HCT116 (cell line): ENCODE data around the gene CELF1. TPM values are rescaled to one million over a fixed set of nuclear protein-coding genes. Genes with fewer than 3 reads are reported as not detected.

Experiments used
- ATAC-seq: fragments of 200-7000 bp; cut with Tn5 transposase; 2 replicates; pipeline ENCODE4 v1.9.1; 2020; ENCODE audit warnings: mild to moderate bottlenecking, moderate library complexity
- BruUV-seq: library from RNA; stranded (reverse); fragments of 400-500 nt; replicated peaks from 2 replicates; lab custom pipeline; 2021; lab: Mats Ljungman, UMichigan
- CTCF ChIA-PET: fragments of 300-600 bp; sonication (Branson Sonifier 250); formaldehyde crosslinking; loops from one replicate; lab custom pipeline; 2021; ENCODE audit warnings: antibody characterized with exemption; lab: Charles Lee
- POLR2A ChIA-PET: fragments of 300-600, 350-600 bp; sonication (Branson Sonifier 250); formaldehyde crosslinking; loops from one replicate; lab custom pipeline; 2021; ENCODE audit warnings: antibody characterized with exemption; lab: Charles Lee
- RAD21 ChIA-PET, 2 experiments: fragments of 300-600 bp; sonication (Branson Sonifier 250); formaldehyde crosslinking; loops; one replicate each; lab custom pipeline; 2023; ENCODE audit warnings: low total read pairs in 2 of 2; ENCODE audit not compliant: uncharacterized antibody in 2 of 2, unreplicated experiment in 2 of 2, low non-redundant PET in 1 of 2; lab: Charles Lee
- DNase-seq: peaks from one replicate; pipeline ENCODE4 v3.0.0-alpha.2; 2010; ENCODE audit warnings: low read depth, low spot score
- H2AFZ ChIP-seq: fragments of 200-600 bp; shearing (Covaris generic), sonication (generic); 2 replicates; pipeline ENCODE4 v1.6.1; 2017; ENCODE audit warnings: low read depth, mixed run types, mixed read lengths, antibody characterized with exemption, low read length; ENCODE audit not compliant: poor library complexity, severe bottlenecking
- H3K27ac ChIP-seq: 2 replicates; pipeline ENCODE4 v1.5.1; 2012; ENCODE audit warnings: low read depth, low read length
- H3K27me3 ChIP-seq: fragments of 200-600 bp; sonication (generic); 2 replicates; pipeline ENCODE4 v1.6.1; 2016; ENCODE audit warnings: mixed run types, low read length, mixed read lengths; ENCODE audit not compliant: insufficient read depth
- H3K36me3 ChIP-seq, 2 experiments: fragments of 200-500 bp in 1 of 2; fragments of 200-600 bp in 1 of 2; sonication (Bioruptor generic) in 1 of 2; sonication (generic) in 1 of 2; 2 replicates each; pipeline versions ENCODE4 v1.5.1 to v1.6.1; 2014 to 2016; ENCODE audit warnings: low read length in 2 of 2, inconsistent platforms in 1 of 2, mixed read lengths in 1 of 2, mixed run types in 1 of 2; ENCODE audit not compliant: insufficient read depth in 2 of 2, control insufficient read depth in 1 of 2
- H3K4me1 ChIP-seq, 2 experiments: fragments of 200-600 bp in 1 of 2; sonication (generic) in 1 of 2; 2 replicates each; pipeline versions ENCODE4 v1.5.1 to v1.6.1; 2012 to 2017; ENCODE audit warnings: low read length in 2 of 2, inconsistent platforms in 1 of 2, mild to moderate bottlenecking in 1 of 2, mixed read lengths in 1 of 2, mixed run types in 1 of 2, moderate library complexity in 1 of 2; ENCODE audit not compliant: insufficient read depth in 2 of 2, control insufficient read depth in 1 of 2
- H3K4me2 ChIP-seq: fragments of 200-600 bp; sonication (generic); 2 replicates; pipeline ENCODE4 v1.6.1; 2017; ENCODE audit warnings: mixed run types, low read length, mixed read lengths
- H3K4me3 ChIP-seq, 2 experiments: fragments of 200-600 bp in 1 of 2; sonication (generic) in 1 of 2; replicated peaks in 1 of 2; 2 replicates each; pipeline ENCODE4 v1.5.1; 2011 to 2016; ENCODE audit warnings: low read length in 2 of 2, control low read depth in 1 of 2, low read depth in 1 of 2, mild to moderate bottlenecking in 1 of 2, mixed read lengths in 1 of 2, mixed run types in 1 of 2
- H3K79me2 ChIP-seq: fragments of 200-600 bp; sonication (generic); 2 replicates; pipeline ENCODE4 v1.6.1; 2017; ENCODE audit warnings: mild to moderate bottlenecking, mixed run types, low read length, moderate library complexity, mixed read lengths; ENCODE audit not compliant: insufficient read depth
- H3K9ac ChIP-seq: fragments of 200-600 bp; sonication (generic); 2 replicates; pipeline ENCODE4 v1.6.1; 2016; ENCODE audit warnings: low read length, mixed read lengths
- H3K9me2 ChIP-seq: fragments of 200-600 bp; sonication (generic), shearing (Covaris generic); 2 replicates; pipeline ENCODE4 v1.6.1; 2017; ENCODE audit warnings: mixed run types, mild to moderate bottlenecking, moderate library complexity; ENCODE audit not compliant: insufficient read depth
- H3K9me3 ChIP-seq, 2 experiments: fragments of 200-500 bp in 1 of 2; fragments of 200-600 bp in 1 of 2; sonication (Bioruptor generic) in 1 of 2; sonication (generic) in 1 of 2; 2 replicates each; pipeline ENCODE4 v1.6.1; 2014 to 2017; ENCODE audit warnings: low read length in 2 of 2, mixed read lengths in 2 of 2, inconsistent platforms in 1 of 2, low read depth in 1 of 2, mild to moderate bottlenecking in 1 of 2, mixed run types in 1 of 2, moderate library complexity in 1 of 2; ENCODE audit not compliant: control insufficient read depth in 1 of 2, insufficient read depth in 1 of 2
- H4K20me1 ChIP-seq: fragments of 200-600 bp; sonication (generic), shearing (Covaris generic); 2 replicates; pipeline ENCODE4 v1.6.1; 2017; ENCODE audit warnings: mixed run types, mild to moderate bottlenecking, moderate library complexity; ENCODE audit not compliant: insufficient read depth
- ATF3 ChIP-seq: IDR thresholded peaks from 2 replicates; pipeline ENCODE4 v1.6.1; 2012
- CBX3 ChIP-seq: IDR thresholded peaks from 2 replicates; pipeline ENCODE4 v1.6.1; 2012; ENCODE audit warnings: low read depth
- CEBPB ChIP-seq: IDR thresholded peaks from 2 replicates; pipeline ENCODE4 v1.6.1; 2012; ENCODE audit warnings: low read depth
- EGR1 ChIP-seq: IDR thresholded peaks from 2 replicates; pipeline ENCODE4 v1.6.1; 2012; ENCODE audit warnings: low read depth
- ELF1 ChIP-seq: IDR thresholded peaks from 2 replicates; pipeline ENCODE4 v1.6.1; 2012; ENCODE audit warnings: low read depth, borderline replicate concordance
- EZH2 ChIP-seq: fragments of 200-600 bp; sonication (generic); IDR thresholded peaks from 2 replicates; pipeline ENCODE4 v1.6.1; 2017; ENCODE audit warnings: antibody characterized with exemption, mixed run types
- EZH2phosphoT487 ChIP-seq: fragments of 200-600 bp; IDR thresholded peaks from 2 replicates; pipeline ENCODE4 v1.6.1; 2018; ENCODE audit warnings: antibody characterized with exemption, borderline replicate concordance
- FOSL1 ChIP-seq: IDR thresholded peaks from 2 replicates; pipeline ENCODE4 v1.6.1; 2012; ENCODE audit warnings: low read depth
- JUND ChIP-seq: IDR thresholded peaks from 2 replicates; pipeline ENCODE4 v1.6.1; 2012
- MAX ChIP-seq: IDR thresholded peaks from 2 replicates; pipeline ENCODE4 v1.6.1; 2012
- POLR2A ChIP-seq: IDR thresholded peaks from 2 replicates; pipeline ENCODE4 v1.7.0; 2011; ENCODE audit warnings: borderline replicate concordance; ENCODE audit not compliant: insufficient read depth, insufficient read length; ENCODE audit errors: extremely low read depth
- RAD21 ChIP-seq: IDR thresholded peaks from 2 replicates; pipeline ENCODE4 v1.6.1; 2012; ENCODE audit warnings: low read depth, mild to moderate bottlenecking
- SIN3A ChIP-seq: IDR thresholded peaks from 2 replicates; pipeline ENCODE4 v1.6.1; 2012; ENCODE audit warnings: low read depth
- SP1 ChIP-seq: IDR thresholded peaks from 2 replicates; pipeline ENCODE4 v1.6.1; 2012; ENCODE audit warnings: low read depth
- SRF ChIP-seq: IDR thresholded peaks from 2 replicates; pipeline ENCODE4 v1.6.1; 2012; ENCODE audit warnings: low read depth
- TCF7L2 ChIP-seq: IDR thresholded peaks from 2 replicates; pipeline ENCODE4 v1.7.0; 2011; ENCODE audit warnings: borderline replicate concordance, inconsistent platforms; ENCODE audit not compliant: insufficient read depth, insufficient read length; ENCODE audit errors: extremely low read depth
- YY1 ChIP-seq: IDR thresholded peaks from 2 replicates; pipeline ENCODE4 v1.6.1; 2011; ENCODE audit warnings: low read length, low read depth, moderate library complexity, mild to moderate bottlenecking; ENCODE audit not compliant: insufficient replicate concordance; ENCODE audit errors: extremely low read depth
- ZFX ChIP-seq: fragments of 450-650 bp; IDR thresholded peaks from 2 replicates; pipeline ENCODE4 v1.6.1; 2017
- ZNF274 ChIP-seq: fragments of 200-500 bp; sonication (Bioruptor generic); IDR thresholded peaks from 2 replicates; pipeline ENCODE4 v1.6.1; 2014; ENCODE audit warnings: mild to moderate bottlenecking, low read depth, low read length, inconsistent platforms
- intact Hi-C: fragments of 100-400 bp; cut with micrococcal nuclease; formaldehyde crosslinking; loops from 2 replicates; pipeline ENCODE4 v1.10.0; 2022
- total RNA-seq: library from RNA; stranded (reverse); gene quantifications from one replicate; pipeline ENCODE4 v1.2.1, GENCODE V29; 2021; ENCODE audit not compliant: unreplicated experiment
- TF ChIP-seq, protein P1 (sequence below), 3 experiments: fragments of 200-600 bp in 1 of 3; sonication (generic) in 1 of 3; IDR thresholded peaks in 2 of 3; conservative IDR thresholded peaks in 1 of 3; 2 replicates each; pipeline ENCODE4 v1.5.1; 2012 to 2017; ENCODE audit warnings: low read depth in 2 of 3, low read length in 2 of 3, antibody characterized with exemption in 1 of 3, borderline replicate concordance in 1 of 3, control low read depth in 1 of 3, mild to moderate bottlenecking in 1 of 3, mixed read lengths in 1 of 3, mixed run types in 1 of 3, moderate library complexity in 1 of 3; ENCODE audit not compliant: insufficient read depth in 1 of 3

Gene CELF1
- total RNA-seq, 1 experiment from 2014 or later, result 133 TPM

DNA sequence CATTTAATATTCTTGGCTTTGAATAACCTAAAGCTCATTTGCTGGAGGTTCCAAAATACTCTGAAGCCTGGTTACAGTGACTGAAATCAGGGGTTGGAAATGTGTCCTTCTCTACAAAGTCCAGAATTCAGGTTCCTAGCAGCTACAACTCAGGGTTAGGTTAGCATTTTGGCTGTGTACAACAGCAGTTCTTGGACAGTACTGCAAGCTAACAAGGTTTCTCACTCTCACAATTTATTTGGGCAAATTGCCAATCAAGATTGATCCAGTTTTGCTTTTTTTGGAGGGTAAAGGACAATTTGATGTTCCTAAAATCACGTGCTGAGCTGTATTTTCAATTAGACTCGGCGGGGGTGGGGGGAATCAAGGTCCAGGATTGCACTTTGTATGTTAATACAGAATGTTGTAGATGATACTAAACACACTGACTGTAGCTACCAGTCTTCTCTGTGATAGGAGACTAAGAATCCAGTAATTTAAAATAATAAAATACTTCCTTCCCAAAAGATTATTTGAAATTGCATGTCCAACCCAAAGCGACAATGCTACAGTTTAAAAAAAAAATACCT is 54.3 kb downstream of the CELF1 start:
- Histone ChIP-seq H4K20me1 (peaks cover 27% of the 10 kb centered on the region; the same call in 1 of the 2 replicates), H3K9ac (no peak overlapping the region), H2AFZ (no peak overlapping the region), H3K36me3 (peaks cover 3 to 4% of the 10 kb centered on the region in 2 experiments; a peak in 2 of 4 replicates), H3K27me3 (no peaks in the 10 kb centered on the region), H3K4me1 (no peaks in the 10 kb centered on the region), H3K9me2 (no peaks in the 10 kb centered on the region), H3K79me2 (peaks cover 99% of the 10 kb centered on the region), H3K4me2 (no peak overlapping the region), H3K9me3 (no peaks in the 10 kb centered on the region), H3K27ac (no peak overlapping the region), H3K4me3 (no peak overlapping the region)
- TF ChIP-seq TCF7L2 (no peak), CEBPB (no peak), JUND (no peak), SRF (no peak)
- CTCF ChIA-PET, result no interaction called here
- RAD21 ChIA-PET, result interaction anchor here in 1 of 2 experiments (0.7 kb wide), 1 partner anchor 66 kb away, joined by 3 read pairs; no protein-coding TSS in a partner anchor
- intact Hi-C loops, result no loop called here
- no TSS peak for BruUV-seq
- POLR2A ChIA-PET, result no interaction called here
- ATAC-seq, result no peak
- DNase-seq, result no peak

DNA sequence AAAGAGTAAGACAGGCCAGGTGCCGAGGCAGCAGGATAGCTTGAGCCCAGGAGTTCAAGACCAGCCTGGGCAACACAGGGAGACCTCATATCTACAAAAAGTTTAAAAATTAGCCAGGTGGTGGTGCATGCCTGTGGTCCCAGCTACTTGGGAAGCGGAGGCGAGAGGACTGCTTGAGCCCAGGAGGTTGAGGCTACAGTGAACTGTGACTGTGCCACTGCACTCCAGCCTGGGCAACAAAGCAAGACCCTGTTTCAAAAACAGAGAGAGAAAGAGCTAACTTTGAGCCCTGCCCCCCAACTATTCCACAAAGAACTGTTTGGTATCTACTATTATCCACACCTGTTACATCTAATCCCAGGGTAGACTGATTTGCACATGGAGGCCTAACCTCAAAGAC is 54.8 kb downstream of the CELF1 start:
- Histone ChIP-seq H3K79me2 (peaks cover 99% of the 10 kb centered on the region), H4K20me1 (peaks cover 28% of the 10 kb centered on the region; the same call in 1 of the 2 replicates), H3K4me2 (no peak overlapping the region), H3K27me3 (no peaks in the 10 kb centered on the region), H3K9ac (no peak overlapping the region), H3K27ac (no peak overlapping the region), H3K4me1 (no peaks in the 10 kb centered on the region), H3K4me3 (no peak overlapping the region), H3K36me3 (peaks cover 3 to 4% of the 10 kb centered on the region in 2 experiments; a peak in 2 of 4 replicates), H3K9me2 (no peaks in the 10 kb centered on the region), H2AFZ (no peak overlapping the region), H3K9me3 (no peaks in the 10 kb centered on the region)
- ChIA-PET RAD21 (interaction anchor here in 1 of 2 experiments (0.7 kb wide), 1 partner anchor 66 kb away, joined by 3 read pairs; no protein-coding TSS in a partner anchor), CTCF (no interaction called here), POLR2A (no interaction called here)
- intact Hi-C loops, result no loop called here
- no peak for ATAC-seq
- BruUV-seq, result no TSS peak
- TF ChIP-seq FOSL1, result no peak
- TF ChIP-seq ZNF274, result no peak
- TF ChIP-seq JUND, result no peak
- TF ChIP-seq SP1, result no peak
- no peak for TF ChIP-seq EZH2phosphoT487
- TF ChIP-seq CBX3, result no peak
- TF ChIP-seq ATF3, result no peak
- no peak for TF ChIP-seq EZH2
- TF ChIP-seq ELF1, result no peak
- no peak for TF ChIP-seq SRF
- no peak for TF ChIP-seq SIN3A
- TF ChIP-seq RAD21, result no peak
- no peak for TF ChIP-seq POLR2A
- TF ChIP-seq EGR1, result no peak
- TF ChIP-seq, protein P1, sequence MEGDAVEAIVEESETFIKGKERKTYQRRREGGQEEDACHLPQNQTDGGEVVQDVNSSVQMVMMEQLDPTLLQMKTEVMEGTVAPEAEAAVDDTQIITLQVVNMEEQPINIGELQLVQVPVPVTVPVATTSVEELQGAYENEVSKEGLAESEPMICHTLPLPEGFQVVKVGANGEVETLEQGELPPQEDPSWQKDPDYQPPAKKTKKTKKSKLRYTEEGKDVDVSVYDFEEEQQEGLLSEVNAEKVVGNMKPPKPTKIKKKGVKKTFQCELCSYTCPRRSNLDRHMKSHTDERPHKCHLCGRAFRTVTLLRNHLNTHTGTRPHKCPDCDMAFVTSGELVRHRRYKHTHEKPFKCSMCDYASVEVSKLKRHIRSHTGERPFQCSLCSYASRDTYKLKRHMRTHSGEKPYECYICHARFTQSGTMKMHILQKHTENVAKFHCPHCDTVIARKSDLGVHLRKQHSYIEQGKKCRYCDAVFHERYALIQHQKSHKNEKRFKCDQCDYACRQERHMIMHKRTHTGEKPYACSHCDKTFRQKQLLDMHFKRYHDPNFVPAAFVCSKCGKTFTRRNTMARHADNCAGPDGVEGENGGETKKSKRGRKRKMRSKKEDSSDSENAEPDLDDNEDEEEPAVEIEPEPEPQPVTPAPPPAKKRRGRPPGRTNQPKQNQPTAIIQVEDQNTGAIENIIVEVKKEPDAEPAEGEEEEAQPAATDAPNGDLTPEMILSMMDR (IDR thresholded peaks at IDR 0.05 in 2 of 3, conservative IDR thresholded peaks at IDR 0.05 in 1 of 3; ENCODE audit: borderline replicate concordance in 1 of 3, insufficient read depth in 1 of 3, low read depth in 2 of 3, low read length in 2 of 3), result no peak
- TF ChIP-seq ZFX, result no peak
- TF ChIP-seq MAX, result no peak
- no peak for TF ChIP-seq TCF7L2
- no peak for TF ChIP-seq YY1
- no peak for TF ChIP-seq CEBPB
- DNase-seq, result no peak
